Pancreas (tissue), 10 donors: Measurements from ENCODE around the gene HDAC5. TPM values are rescaled to one million over a fixed set of nuclear protein-coding genes. Genes with fewer than 3 reads are reported as not detected.
A peak's percentile ranks its signal among the peaks of the same experiment; 100 is the strongest.

Experiments used
- ATAC-seq, 4 donors: fragments of 200-7000 bp; cut with Tn5 transposase; one replicate each; pipeline versions ENCODE4 v1.8.0 to v1.9.1; 2020; ENCODE audit warnings: mild to moderate bottlenecking in 4 of 4, moderate library complexity in 4 of 4
- DNase-seq, 6 donors: peaks; one replicate each; pipeline ENCODE4 v3.0.0-alpha.2; 2020
- FAIRE-seq: peaks from 2 replicates; lab custom pipeline; 2012; peaks lifted over from hg19 to GRCh38; lab: Jason Lieb, UNC
- H3K27ac ChIP-seq, 4 donors: fragments of 200-600 bp; sonication (generic); 1 replicate in 3 of 4; 2 replicates in 1 of 4; pipeline versions ENCODE4 v1.5.0 to v1.8.0; 2020
- H3K27me3 ChIP-seq, 4 donors: fragments of 200-600 bp; one replicate each; pipeline ENCODE4 v1.8.0; 2021
- H3K36me3 ChIP-seq, 3 donors: fragments of 200-600 bp; sonication (generic) in 1 of 3; one replicate each; pipeline versions ENCODE4 v1.5.0 to v1.8.0; 2020 to 2021
- H3K4me1 ChIP-seq, 3 donors: fragments of 200-600 bp; one replicate each; pipeline ENCODE4 v1.8.0; 2021
- H3K4me3 ChIP-seq, 4 donors: fragments of 200-600 bp; sonication (generic) in 2 of 4; one replicate each; pipeline versions ENCODE4 v1.5.0 to v1.8.0; 2020 to 2021
- H3K9me3 ChIP-seq, 4 donors: fragments of 200-600 bp; one replicate each; pipeline ENCODE4 v1.8.0; 2021
- WGBS, 2 donors: extraction: QIAGEN DNeasy Blood & Tissue Kit; methylation state at CpG; one replicate each; pipeline ENCODE4 v1.1.7; 2013; 5-methylcytosine and 5-hydroxymethylcytosine counted together
- intact Hi-C, 3 donors: fragments of 100-400 bp; cut with DNase I; formaldehyde crosslinking; loops; one replicate each; pipeline versions ENCODE4 v1.11.1 to v1.14.2; 2022
- polyA plus RNA-seq, 2 donors: library from polyadenylated mRNA; stranded (reverse); fragments of 200-250 nt; gene quantifications; one replicate each; pipeline ENCODE4 v1.2.3, GENCODE V29; 2013
- total RNA-seq, 6 donors: library from RNA; stranded (reverse); fragmentation: NEBNext Ultra II Directional in 4 of 6; extraction: Animal tissue kit (Norgen Biotek cat#: 25700) in 4 of 6; gene quantifications; one replicate each; pipeline versions ENCODE4 v1.2.1 to v1.2.4, GENCODE V29; 2021 to 2023
- TF ChIP-seq, protein P1 (sequence below), 4 donors: fragments of 200-600 bp; sonication (generic) in 3 of 4; IDR thresholded peaks; one replicate each; pipeline versions ENCODE4 v1.5.0 to v1.8.0; 2021; ENCODE audit warnings: antibody characterized with exemption in 4 of 4
- donor health status: healthy with polysubstance abuse.
- donor health status: DM: no; HTN: no; CAD: no; lungs with moderate emphysema.
- donor health status: DM: no; HTN: no; CAD: no.
- donor health status: control.
- donor health status: control.
- donor health status: Bipolar disorder and iron deficiency.
- donor health status: DM: yes; HTN: yes; CAD: no.
- donor health status: DM: no; HTN: no; CAD: no.
- donor health status: DM: no; HTN: no; CAD: no.
- donor health status: DM: yes; HTN: yes; CAD: no.

Gene HDAC5
- total and polyA plus RNA-seq, 8 donors: 10.9 to 38.1 (median 18.2) TPM

DNA sequence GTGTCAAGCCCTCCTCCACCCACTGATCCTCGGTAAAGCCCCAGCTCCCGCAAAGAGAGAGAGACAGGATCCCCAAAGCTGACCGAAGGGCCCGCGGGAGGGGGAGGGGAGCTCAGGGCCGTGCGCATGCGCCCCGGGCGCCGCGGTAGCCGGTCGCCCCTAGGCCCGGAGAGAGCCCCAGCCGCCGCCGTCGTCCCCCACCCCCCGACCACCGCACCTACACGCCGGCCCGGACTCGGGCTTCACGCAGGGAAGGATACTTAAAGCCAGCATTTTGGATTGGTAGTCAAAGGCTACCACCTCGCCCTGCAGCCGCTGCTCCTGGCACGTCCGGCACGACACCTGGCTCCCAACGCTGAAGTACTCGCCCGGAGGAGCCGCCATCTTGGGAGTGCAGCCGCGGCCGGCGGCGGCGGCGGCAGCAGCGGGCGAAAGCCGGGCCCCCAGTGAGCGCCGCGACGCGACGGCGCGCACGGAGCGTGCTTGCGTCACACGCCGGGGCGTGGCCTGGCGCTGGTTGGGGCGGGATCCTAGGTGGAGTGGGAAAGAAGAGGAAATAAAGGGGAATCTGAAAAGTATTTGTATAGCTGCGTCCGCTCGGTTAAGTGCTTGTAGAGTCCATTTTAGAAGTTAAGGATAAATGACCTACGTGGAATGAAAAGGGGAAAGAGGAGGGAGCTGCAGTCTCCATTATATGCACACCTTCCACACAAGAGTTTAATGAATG is 57.1 kb downstream of the HDAC5 start, which contains the start of gene LSM12:
LSM12 (minus strand) TSS at position 468 of the 727 bp plus-strand sequence; CDS start at position 384, 84 bp downstream.
- Histone ChIP-seq H3K27me3 (no peaks in the 10 kb centered on the region), H3K4me3 (peak within 1 kb of the TSS; percentile 51 to 69 (median 60)), H3K27ac (peak within 1 kb of the TSS; percentile 76 to 93 (median 85)), H3K9me3 (no peaks in the 10 kb centered on the region), H3K36me3 (peaks cover 0 to 4% (median 0%) of the 10 kb centered on the region in 3 donors), H3K4me1 (peaks cover 6 to 13% (median 10%) of the 10 kb centered on the region in 3 donors)
- FAIRE-seq: no peak
- WGBS, 2 donors: 0% methylated on average over 60 to 65 of the region's 65 CpGs
- peak; percentile 80 to 89 (median 86) for ATAC-seq
- intact Hi-C loops: no loop called here
- TF ChIP-seq, protein P1, sequence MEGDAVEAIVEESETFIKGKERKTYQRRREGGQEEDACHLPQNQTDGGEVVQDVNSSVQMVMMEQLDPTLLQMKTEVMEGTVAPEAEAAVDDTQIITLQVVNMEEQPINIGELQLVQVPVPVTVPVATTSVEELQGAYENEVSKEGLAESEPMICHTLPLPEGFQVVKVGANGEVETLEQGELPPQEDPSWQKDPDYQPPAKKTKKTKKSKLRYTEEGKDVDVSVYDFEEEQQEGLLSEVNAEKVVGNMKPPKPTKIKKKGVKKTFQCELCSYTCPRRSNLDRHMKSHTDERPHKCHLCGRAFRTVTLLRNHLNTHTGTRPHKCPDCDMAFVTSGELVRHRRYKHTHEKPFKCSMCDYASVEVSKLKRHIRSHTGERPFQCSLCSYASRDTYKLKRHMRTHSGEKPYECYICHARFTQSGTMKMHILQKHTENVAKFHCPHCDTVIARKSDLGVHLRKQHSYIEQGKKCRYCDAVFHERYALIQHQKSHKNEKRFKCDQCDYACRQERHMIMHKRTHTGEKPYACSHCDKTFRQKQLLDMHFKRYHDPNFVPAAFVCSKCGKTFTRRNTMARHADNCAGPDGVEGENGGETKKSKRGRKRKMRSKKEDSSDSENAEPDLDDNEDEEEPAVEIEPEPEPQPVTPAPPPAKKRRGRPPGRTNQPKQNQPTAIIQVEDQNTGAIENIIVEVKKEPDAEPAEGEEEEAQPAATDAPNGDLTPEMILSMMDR (IDR thresholded peaks at IDR 0.05): no peak
- peak; percentile 85 to 98 (median 94) for DNase-seq

DNA sequence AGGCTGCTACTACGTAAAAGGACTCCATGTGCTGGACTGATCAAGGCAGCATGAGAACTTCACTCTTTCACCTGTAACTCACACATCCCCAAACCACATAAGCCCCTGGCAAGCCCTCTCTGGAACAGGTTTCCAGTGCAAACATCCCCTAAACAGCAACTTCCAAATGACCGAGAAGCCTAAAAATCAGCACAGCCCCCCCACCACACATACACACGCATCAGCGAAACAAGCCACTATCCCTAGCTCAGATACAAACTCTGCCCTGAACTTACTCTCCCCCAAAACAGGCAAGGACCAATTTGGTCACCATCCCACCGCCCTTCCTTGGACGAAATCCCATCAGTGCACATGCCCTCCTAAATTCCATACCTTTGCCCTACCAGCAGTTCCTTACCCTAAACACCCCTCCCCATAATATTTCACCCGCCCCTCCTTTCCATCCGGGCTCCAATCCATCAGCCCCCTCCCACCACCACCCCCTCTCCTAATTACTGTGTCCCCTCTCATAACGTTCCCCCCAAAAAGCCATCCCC is 57.7 kb downstream of the HDAC5 start:
- peaks cover 4 to 12% (median 10%) of the 10 kb centered on the region in 3 donors for H3K4me1 ChIP-seq
- peak overlapping the region; percentile 76 to 93 (median 85) for H3K27ac ChIP-seq
- H3K4me3 ChIP-seq: peak overlapping the region; percentile 51 to 69 (median 60)
- H3K36me3 ChIP-seq: peaks cover 0 to 4% (median 0%) of the 10 kb centered on the region in 3 donors
- no peak for DNase-seq
- intact Hi-C loops: no loop called here
- FAIRE-seq: no peak
- H3K27me3 ChIP-seq: no peaks in the 10 kb centered on the region
- 0 to 2% methylated on average over 9 of the region's 9 CpGs for WGBS, 2 donors
- TF ChIP-seq, protein P1 (IDR thresholded peaks at IDR 0.05): no peak
- H3K9me3 ChIP-seq: no peaks in the 10 kb centered on the region
- no peak for ATAC-seq

DNA sequence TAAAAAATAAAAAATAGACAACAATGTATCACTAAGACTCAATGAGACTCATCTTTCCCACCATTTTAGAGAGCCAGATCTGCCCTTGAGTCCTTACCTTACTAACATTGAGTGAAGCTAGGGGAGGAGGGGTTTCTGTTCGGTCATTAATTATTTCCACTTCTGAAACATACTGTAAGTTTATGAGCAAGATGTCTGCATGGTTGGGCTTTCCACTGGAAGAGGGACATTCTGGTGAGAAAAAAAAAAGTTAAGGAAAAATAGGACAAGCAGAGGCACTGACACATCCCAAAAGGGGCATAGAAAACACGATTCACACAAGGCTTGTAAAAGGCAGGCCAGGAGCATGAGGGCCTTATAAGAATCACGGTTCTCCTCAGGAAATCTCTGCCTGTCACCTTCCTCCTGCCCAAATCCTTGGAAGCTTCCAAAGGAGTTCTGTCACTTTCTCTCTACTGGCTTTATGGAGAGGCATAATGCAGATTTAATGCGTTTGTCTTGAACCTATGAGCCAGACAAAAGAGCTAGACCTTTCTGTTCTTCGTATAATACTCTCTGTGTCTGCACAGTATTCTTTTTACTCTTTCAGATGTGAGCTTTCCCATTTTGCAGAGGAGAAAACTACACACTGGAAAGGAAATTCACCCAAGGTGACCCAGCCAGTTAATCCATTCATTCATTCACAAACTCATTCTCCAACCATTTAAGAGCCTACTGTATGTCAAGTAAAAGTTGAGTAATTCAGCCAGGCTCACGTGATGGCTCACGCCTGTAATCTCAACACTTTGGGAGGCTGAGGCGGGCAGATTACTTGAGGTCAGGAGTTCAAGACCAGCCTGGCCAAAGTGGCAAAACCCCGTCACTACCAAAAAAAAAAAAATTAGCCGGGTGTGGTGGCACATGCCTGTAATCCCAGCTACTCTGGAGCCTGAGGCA is 59.5 kb downstream of the HDAC5 start:
- no peak overlapping the region for H3K4me3 ChIP-seq
- ATAC-seq: no peak
- H3K36me3 ChIP-seq: peaks cover 0 to 6% (median 4%) of the 10 kb centered on the region in 3 donors
- intact Hi-C loops: no loop called here
- 55 to 66% methylated on average over 10 of the region's 10 CpGs for WGBS, 2 donors
- H3K27me3 ChIP-seq: no peaks in the 10 kb centered on the region
- TF ChIP-seq, protein P1 (IDR thresholded peaks at IDR 0.05): no peak
- FAIRE-seq: no peak
- peaks cover 4 to 16% (median 11%) of the 10 kb centered on the region in 3 donors for H3K4me1 ChIP-seq
- H3K9me3 ChIP-seq: no peaks in the 10 kb centered on the region
- DNase-seq: no peak
- H3K27ac ChIP-seq: no peak overlapping the region

DNA sequence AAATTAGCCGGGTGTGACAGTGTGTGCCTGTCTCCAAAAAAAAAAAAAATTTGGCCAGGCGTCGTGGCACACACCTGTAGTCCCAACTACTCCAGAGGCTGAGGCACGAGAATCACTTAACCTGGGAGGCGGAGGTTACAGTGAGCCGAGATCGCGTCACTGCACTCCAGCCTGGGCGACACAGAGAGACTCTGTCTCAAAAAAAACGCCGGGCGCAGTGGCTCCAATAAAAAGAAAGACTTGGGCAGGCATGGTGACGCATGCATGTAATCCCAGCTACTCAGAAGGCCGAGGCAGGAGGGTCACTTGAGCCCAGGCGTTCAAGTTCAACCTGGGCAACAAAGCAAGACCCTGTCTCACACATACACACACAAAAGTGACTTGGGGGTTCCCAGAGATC is 60.6 kb downstream of the HDAC5 start:
- Histone ChIP-seq H3K27ac (no peak overlapping the region), H3K27me3 (no peaks in the 10 kb centered on the region), H3K36me3 (peaks cover 0 to 6% (median 4%) of the 10 kb centered on the region in 3 donors), H3K9me3 (no peaks in the 10 kb centered on the region), H3K4me3 (no peak overlapping the region), H3K4me1 (peaks cover 4 to 17% (median 11%) of the 10 kb centered on the region in 3 donors)
- WGBS, 2 donors: 90 to 92% methylated on average over 15 of the region's 15 CpGs
- DNase-seq: no peak
- TF ChIP-seq, protein P1 (IDR thresholded peaks at IDR 0.05): no peak
- no peak for FAIRE-seq
- intact Hi-C loops: no loop called here
- ATAC-seq: no peak
